Suppressor macrophage treated with lipopolysaccharide for 4 hours (primary cell): Measurements from ENCODE around the gene MS4A2.
"Not testable (repeated sequence)": the region's sequence is repeated elsewhere in the genome, so short reads cannot be mapped to it uniquely, and the experiment has no call there.

ENCODE experiments used
- DNase-seq: peaks from one replicate; pipeline ENCODE4 v3.0.0-alpha.2; 2020

The MS4A2 gene

GRCh38 chr11:60104471-60105115 lies 16.1 kb downstream of the MS4A2 start:
- not testable (repeated sequence) for DNase-seq

- DNase-seq, result not testable (repeated sequence)
Observed at GRCh38 chr11:60108631-60109030, 20.2 kb downstream of the MS4A2 start.

- DNase-seq, result no peak
Observed at GRCh38 chr11:60111793-60112192, 23.3 kb downstream of the MS4A2 start.

GRCh38 chr11:60116996-60117790 lies 28.7 kb downstream of the MS4A2 start:
- no peak for DNase-seq

GRCh38 chr11:60118338-60118737 lies 29.9 kb downstream of the MS4A2 start:
- DNase-seq, result no peak

- peak; percentile 61 for DNase-seq
Observed at GRCh38 chr11:60119710-60120109, 31.2 kb downstream of the MS4A2 start.

GRCh38 chr11:60121264-60121663 lies 32.8 kb downstream of the MS4A2 start:
- DNase-seq, result no peak

GRCh38 chr11:60122414-60123036 lies 34.1 kb downstream of the MS4A2 start:
- DNase-seq, result no peak

- DNase-seq, result no peak
Observed at GRCh38 chr11:60124802-60125432, 36.5 kb downstream of the MS4A2 start.

GRCh38 chr11:60125956-60126585 lies 37.6 kb downstream of the MS4A2 start:
- DNase-seq, result no peak

GRCh38 chr11:60127311-60127811 lies 38.9 kb downstream of the MS4A2 start:
- DNase-seq, result no peak

- no peak for DNase-seq
Observed at GRCh38 chr11:60128376-60128775, 39.9 kb downstream of the MS4A2 start.

- DNase-seq, result not testable (repeated sequence)
Observed at GRCh38 chr11:60128866-60129265, 40.4 kb downstream of the MS4A2 start.

- DNase-seq, result no peak
Observed at GRCh38 chr11:60129853-60130252, 41.4 kb downstream of the MS4A2 start.

- peak; percentile 56 for DNase-seq
Observed at GRCh38 chr11:60130496-60130895, 42.0 kb downstream of the MS4A2 start.

- DNase-seq, result no peak
Observed at GRCh38 chr11:60131912-60132311, 43.4 kb downstream of the MS4A2 start.

- no peak for DNase-seq
Observed at GRCh38 chr11:60133917-60134316, 45.5 kb downstream of the MS4A2 start.

- no peak for DNase-seq
Observed at GRCh38 chr11:60143768-60144167, 55.3 kb downstream of the MS4A2 start.

- no peak for DNase-seq
Observed at GRCh38 chr11:60145677-60146076, 57.2 kb downstream of the MS4A2 start.
